Hepatocyte (in vitro differentiated cells): Measurements from ENCODE around the gene ZNRF4.

Source experiments
- CTCF ChIP-seq: fragments of 200-600 bp; sonication (generic); IDR thresholded peaks from 2 replicates; pipeline ENCODE4 v1.5.1; 2016; ENCODE audit warnings: antibody characterized with exemption, mild to moderate bottlenecking; ENCODE audit not compliant: poor library complexity
- EZH2 ChIP-seq: fragments of 200-600 bp; sonication (generic); IDR thresholded peaks from 2 replicates; pipeline ENCODE4 v1.6.1; 2016; ENCODE audit warnings: antibody characterized with exemption, mild to moderate bottlenecking, borderline replicate concordance

GRCh38 chr19:5430237-5430636, 25.0 kb upstream of the ZNRF4 start:
- TF ChIP-seq EZH2 (no peak), CTCF (no peak)
